ENCODE results near the gene PDE4D.

Gene PDE4D

DNA sequence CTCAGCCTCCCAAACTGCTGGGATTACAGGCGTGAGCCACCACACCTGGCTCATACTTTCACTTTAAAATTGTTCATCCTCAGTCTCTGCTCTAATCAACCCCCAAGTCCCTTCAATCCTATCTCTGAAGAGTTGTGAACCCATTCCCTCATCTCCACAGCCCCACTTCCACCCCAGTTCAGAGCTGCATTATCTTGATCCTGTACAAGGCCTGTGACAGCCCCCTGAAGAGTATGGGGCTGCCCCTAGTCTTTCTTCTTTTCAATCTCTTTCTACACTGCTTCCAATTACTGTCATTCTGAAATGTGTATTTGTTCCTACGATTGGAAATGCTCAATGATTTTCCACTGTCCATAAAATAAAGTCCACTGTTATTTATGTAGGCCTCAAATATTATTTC is 722.4 kb downstream of the PDE4D start (continued):
- no peak for TF ChIP-seq ZC3H10 (CRISPR knock-in tag; IDR thresholded peaks at IDR 0.05)

DNA sequence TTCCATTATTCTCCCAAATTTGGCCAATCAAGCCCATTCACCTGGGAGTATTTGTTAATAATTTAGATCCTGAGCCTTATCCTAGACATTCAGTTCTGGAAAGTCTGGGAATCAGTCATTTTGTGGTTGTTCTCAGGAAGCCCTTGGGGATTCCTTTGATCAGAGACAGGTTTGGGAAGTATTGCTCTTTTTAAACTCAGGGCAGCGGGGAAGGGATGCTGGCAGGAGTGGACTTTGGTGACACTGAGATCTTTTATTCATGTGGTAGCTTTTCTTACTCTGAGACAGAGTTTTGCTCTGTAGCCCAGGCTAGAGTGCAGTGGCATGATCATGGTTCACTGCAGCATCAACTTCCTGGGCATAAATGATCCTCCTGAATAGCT is 723.8 kb downstream of the PDE4D start:
- no peak for ATAC-seq
- TF ChIP-seq, protein P1, sequence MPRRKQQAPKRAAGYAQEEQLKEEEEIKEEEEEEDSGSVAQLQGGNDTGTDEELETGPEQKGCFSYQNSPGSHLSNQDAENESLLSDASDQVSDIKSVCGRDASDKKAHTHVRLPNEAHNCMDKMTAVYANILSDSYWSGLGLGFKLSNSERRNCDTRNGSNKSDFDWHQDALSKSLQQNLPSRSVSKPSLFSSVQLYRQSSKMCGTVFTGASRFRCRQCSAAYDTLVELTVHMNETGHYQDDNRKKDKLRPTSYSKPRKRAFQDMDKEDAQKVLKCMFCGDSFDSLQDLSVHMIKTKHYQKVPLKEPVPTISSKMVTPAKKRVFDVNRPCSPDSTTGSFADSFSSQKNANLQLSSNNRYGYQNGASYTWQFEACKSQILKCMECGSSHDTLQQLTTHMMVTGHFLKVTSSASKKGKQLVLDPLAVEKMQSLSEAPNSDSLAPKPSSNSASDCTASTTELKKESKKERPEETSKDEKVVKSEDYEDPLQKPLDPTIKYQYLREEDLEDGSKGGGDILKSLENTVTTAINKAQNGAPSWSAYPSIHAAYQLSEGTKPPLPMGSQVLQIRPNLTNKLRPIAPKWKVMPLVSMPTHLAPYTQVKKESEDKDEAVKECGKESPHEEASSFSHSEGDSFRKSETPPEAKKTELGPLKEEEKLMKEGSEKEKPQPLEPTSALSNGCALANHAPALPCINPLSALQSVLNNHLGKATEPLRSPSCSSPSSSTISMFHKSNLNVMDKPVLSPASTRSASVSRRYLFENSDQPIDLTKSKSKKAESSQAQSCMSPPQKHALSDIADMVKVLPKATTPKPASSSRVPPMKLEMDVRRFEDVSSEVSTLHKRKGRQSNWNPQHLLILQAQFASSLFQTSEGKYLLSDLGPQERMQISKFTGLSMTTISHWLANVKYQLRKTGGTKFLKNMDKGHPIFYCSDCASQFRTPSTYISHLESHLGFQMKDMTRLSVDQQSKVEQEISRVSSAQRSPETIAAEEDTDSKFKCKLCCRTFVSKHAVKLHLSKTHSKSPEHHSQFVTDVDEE (CRISPR knock-in tag; IDR thresholded peaks at IDR 0.05) = no peak
- no peak for TF ChIP-seq OSR1 (CRISPR knock-in tag; IDR thresholded peaks at IDR 0.05)
- TF ChIP-seq ZC3H10 (CRISPR knock-in tag; IDR thresholded peaks at IDR 0.05) = no peak
- TF ChIP-seq, protein P2, sequence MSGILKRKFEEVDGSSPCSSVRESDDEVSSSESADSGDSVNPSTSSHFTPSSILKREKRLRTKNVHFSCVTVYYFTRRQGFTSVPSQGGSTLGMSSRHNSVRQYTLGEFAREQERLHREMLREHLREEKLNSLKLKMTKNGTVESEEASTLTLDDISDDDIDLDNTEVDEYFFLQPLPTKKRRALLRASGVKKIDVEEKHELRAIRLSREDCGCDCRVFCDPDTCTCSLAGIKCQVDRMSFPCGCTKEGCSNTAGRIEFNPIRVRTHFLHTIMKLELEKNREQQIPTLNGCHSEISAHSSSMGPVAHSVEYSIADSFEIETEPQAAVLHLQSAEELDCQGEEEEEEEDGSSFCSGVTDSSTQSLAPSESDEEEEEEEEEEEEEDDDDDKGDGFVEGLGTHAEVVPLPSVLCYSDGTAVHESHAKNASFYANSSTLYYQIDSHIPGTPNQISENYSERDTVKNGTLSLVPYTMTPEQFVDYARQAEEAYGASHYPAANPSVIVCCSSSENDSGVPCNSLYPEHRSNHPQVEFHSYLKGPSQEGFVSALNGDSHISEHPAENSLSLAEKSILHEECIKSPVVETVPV (CRISPR knock-in tag; IDR thresholded peaks at IDR 0.05) = no peak
- TF ChIP-seq SNAI2 (CRISPR knock-in tag; IDR thresholded peaks at IDR 0.05) = no peak
- TF ChIP-seq RARB (CRISPR knock-in tag; IDR thresholded peaks at IDR 0.05) = no peak
- TF ChIP-seq ZNF8 (CRISPR knock-in tag; IDR thresholded peaks at IDR 0.05) = no peak
- no peak for TF ChIP-seq ARNTL (CRISPR knock-in tag; IDR thresholded peaks at IDR 0.05; ENCODE audit: borderline replicate concordance, low read depth)
- TF ChIP-seq ZNF565 (CRISPR knock-in tag; conservative IDR thresholded peaks at IDR 0.05; ENCODE audit: low read depth) = no peak

DNA sequence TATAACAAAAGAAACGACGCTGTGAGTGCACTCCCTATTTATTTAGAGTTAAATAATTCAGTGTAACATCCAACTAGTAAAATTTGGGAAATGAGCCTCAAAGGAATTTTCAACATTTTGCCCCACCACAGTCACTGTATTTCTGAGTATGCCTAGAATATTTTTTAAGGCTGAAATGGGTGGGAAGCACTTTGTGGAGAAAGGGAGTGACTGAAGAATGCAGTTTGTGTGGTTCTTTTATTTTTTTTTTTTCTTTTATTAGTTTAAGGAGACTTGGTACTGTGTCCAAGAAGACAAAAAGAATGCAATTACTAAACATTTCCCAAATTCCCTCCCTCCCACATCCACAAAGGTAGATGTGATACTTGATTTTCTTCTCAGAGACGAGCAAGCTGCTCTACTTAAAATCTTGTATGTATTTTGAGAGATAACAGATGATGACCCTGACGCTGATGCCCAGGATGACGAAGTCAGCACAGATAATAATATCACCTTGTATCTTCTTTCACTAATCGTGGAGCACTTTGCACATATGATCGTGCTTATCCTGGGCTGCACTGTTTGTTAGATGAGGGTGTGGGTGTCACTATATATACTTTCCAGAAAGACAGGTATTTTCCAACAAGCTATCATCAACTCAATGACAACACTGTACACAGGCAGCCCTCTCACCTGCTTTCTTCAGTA is 724.3 kb downstream of the PDE4D start:
- TF ChIP-seq PPARA (CRISPR knock-in tag; IDR thresholded peaks at IDR 0.05; ENCODE audit: borderline replicate concordance) (no peak), ESRRG (CRISPR knock-in tag; IDR thresholded peaks at IDR 0.05) (no peak), ZNF565 (CRISPR knock-in tag; conservative IDR thresholded peaks at IDR 0.05; ENCODE audit: low read depth) (no peak), SNAI2 (CRISPR knock-in tag; IDR thresholded peaks at IDR 0.05) (no peak), ZNF70 (CRISPR knock-in tag; IDR thresholded peaks at IDR 0.05) (no peak), ISL1 (CRISPR knock-in tag; IDR thresholded peaks at IDR 0.05) (no peak), ZNF8 (CRISPR knock-in tag; IDR thresholded peaks at IDR 0.05) (no peak), ZFP3 (CRISPR knock-in tag; IDR thresholded peaks at IDR 0.05) (no peak), ZFP30 (CRISPR knock-in tag; IDR thresholded peaks at IDR 0.05) (no peak), TCF4 (CRISPR knock-in tag; IDR thresholded peaks at IDR 0.05; ENCODE audit: borderline replicate concordance) (no peak), ARNTL (CRISPR knock-in tag; IDR thresholded peaks at IDR 0.05; ENCODE audit: borderline replicate concordance, low read depth) (no peak), TOX (CRISPR knock-in tag; IDR thresholded peaks at IDR 0.05; ENCODE audit: borderline replicate concordance) (no peak), GLIS3 (CRISPR knock-in tag; IDR thresholded peaks at IDR 0.05) (no peak)
- TF ChIP-seq, protein P1 (CRISPR knock-in tag; IDR thresholded peaks at IDR 0.05) = no peak
- TF ChIP-seq, protein P3, sequence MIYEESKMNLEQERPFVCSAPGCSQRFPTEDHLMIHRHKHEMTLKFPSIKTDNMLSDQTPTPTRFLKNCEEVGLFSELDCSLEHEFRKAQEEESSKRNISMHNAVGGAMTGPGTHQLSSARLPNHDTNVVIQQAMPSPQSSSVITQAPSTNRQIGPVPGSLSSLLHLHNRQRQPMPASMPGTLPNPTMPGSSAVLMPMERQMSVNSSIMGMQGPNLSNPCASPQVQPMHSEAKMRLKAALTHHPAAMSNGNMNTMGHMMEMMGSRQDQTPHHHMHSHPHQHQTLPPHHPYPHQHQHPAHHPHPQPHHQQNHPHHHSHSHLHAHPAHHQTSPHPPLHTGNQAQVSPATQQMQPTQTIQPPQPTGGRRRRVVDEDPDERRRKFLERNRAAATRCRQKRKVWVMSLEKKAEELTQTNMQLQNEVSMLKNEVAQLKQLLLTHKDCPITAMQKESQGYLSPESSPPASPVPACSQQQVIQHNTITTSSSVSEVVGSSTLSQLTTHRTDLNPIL (CRISPR knock-in tag; IDR thresholded peaks at IDR 0.05; ENCODE audit: low read depth) = no peak
- ATAC-seq = no peak

DNA sequence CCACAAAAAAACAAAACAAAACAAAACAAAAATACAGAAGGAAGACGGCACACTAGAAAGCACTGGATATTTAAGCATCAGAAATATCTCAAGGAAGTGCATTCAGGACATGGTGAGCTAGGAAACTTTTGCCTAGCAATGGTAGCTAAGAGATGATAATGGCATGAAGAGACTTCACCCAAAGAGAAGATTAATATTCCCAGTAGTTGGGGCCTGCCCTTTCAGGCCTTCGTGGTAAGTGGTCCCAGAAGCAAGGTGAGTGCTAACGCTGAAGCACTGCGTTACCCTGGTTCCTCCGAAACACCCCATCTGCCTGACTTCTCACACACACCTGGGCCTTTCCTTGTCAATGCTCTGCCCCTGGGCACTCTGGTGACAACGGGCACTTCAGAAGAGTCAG is 725.5 kb downstream of the PDE4D start:
- TF ChIP-seq ZC3H10 (CRISPR knock-in tag; IDR thresholded peaks at IDR 0.05) = no peak
- TF ChIP-seq CSDC2 (CRISPR knock-in tag; IDR thresholded peaks at IDR 0.05) = no peak
- TF ChIP-seq, protein P4, sequence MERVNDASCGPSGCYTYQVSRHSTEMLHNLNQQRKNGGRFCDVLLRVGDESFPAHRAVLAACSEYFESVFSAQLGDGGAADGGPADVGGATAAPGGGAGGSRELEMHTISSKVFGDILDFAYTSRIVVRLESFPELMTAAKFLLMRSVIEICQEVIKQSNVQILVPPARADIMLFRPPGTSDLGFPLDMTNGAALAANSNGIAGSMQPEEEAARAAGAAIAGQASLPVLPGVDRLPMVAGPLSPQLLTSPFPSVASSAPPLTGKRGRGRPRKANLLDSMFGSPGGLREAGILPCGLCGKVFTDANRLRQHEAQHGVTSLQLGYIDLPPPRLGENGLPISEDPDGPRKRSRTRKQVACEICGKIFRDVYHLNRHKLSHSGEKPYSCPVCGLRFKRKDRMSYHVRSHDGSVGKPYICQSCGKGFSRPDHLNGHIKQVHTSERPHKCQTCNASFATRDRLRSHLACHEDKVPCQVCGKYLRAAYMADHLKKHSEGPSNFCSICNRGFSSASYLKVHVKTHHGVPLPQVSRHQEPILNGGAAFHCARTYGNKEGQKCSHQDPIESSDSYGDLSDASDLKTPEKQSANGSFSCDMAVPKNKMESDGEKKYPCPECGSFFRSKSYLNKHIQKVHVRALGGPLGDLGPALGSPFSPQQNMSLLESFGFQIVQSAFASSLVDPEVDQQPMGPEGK (CRISPR knock-in tag; IDR thresholded peaks at IDR 0.05; ENCODE audit: borderline replicate concordance) = no peak
- TF ChIP-seq SNAI2 (CRISPR knock-in tag; IDR thresholded peaks at IDR 0.05) = no peak
- TF ChIP-seq ARNTL (CRISPR knock-in tag; IDR thresholded peaks at IDR 0.05; ENCODE audit: borderline replicate concordance, low read depth) = no peak
- TF ChIP-seq ESRRG (CRISPR knock-in tag; IDR thresholded peaks at IDR 0.05) = no peak
- no peak for TF ChIP-seq ZNF565 (CRISPR knock-in tag; conservative IDR thresholded peaks at IDR 0.05; ENCODE audit: low read depth)
- no peak for TF ChIP-seq BACH2 (CRISPR knock-in tag; IDR thresholded peaks at IDR 0.05; ENCODE audit: borderline replicate concordance)
- TF ChIP-seq OSR1 (CRISPR knock-in tag; IDR thresholded peaks at IDR 0.05) = no peak
- TF ChIP-seq ZFP30 (CRISPR knock-in tag; IDR thresholded peaks at IDR 0.05) = no peak
- TF ChIP-seq ZFP3 (CRISPR knock-in tag; IDR thresholded peaks at IDR 0.05) = no peak
- TF ChIP-seq, protein P1 (CRISPR knock-in tag; IDR thresholded peaks at IDR 0.05) = no peak
- no peak for TF ChIP-seq GLIS3 (CRISPR knock-in tag; IDR thresholded peaks at IDR 0.05)
- ATAC-seq = no peak

Data from SK-N-SH treated with all-trans-retinoic acid at 6 μM for 48 hours (cell line).